H1 (cell line): Measurements from ENCODE around the gene TMPRSS4. TPM values are rescaled to one million over a fixed set of nuclear protein-coding genes. Genes with fewer than 3 reads are reported as not detected.

Source experiments
- ASH2L ChIP-seq: fragments of 200-600, 300-600 bp; sonication (generic); IDR thresholded peaks from one replicate; pipeline ENCODE4 v1.7.1; 2017; ENCODE audit warnings: low read length
- CBX8 ChIP-seq: fragments of 300-800, 300-1000 bp; sonication (generic); IDR thresholded peaks from 2 replicates; pipeline ENCODE4 v1.7.1; 2016; ENCODE audit warnings: low read depth, low read length, borderline replicate concordance
- CHD7 ChIP-seq: fragments of 300-600 bp; sonication (generic); IDR thresholded peaks from 2 replicates; pipeline ENCODE4 v1.7.1; 2012; ENCODE audit warnings: low read length, moderate library complexity, mild to moderate bottlenecking, inconsistent platforms; ENCODE audit not compliant: insufficient replicate concordance
- CTCF ChIP-seq, 3 experiments: IDR thresholded peaks; 1 replicate in 2 of 3; 2 replicates in 1 of 3; pipeline versions ENCODE4 v1.5.1 to v1.6.1; 2011; ENCODE audit warnings: low read length in 3 of 3, mild to moderate bottlenecking in 3 of 3, inconsistent platforms in 2 of 3, low read depth in 1 of 3, moderate library complexity in 1 of 3; ENCODE audit not compliant: insufficient read depth in 1 of 3; ENCODE audit errors: control extremely low read depth in 1 of 3
- HDAC6 ChIP-seq: IDR thresholded peaks from one replicate; pipeline ENCODE4 v1.7.1; 2012; ENCODE audit warnings: low read depth, mild to moderate bottlenecking, inconsistent platforms, low read length, moderate library complexity
- NANOG ChIP-seq: IDR thresholded peaks from 2 replicates; pipeline ENCODE4 v1.6.1; 2011; ENCODE audit warnings: low read length, low read depth, mild to moderate bottlenecking, inconsistent platforms; ENCODE audit not compliant: insufficient read depth, poor library complexity, severe bottlenecking
- NRF1 ChIP-seq: IDR thresholded peaks from 2 replicates; pipeline ENCODE4 v1.6.1; 2011; ENCODE audit warnings: mild to moderate bottlenecking, low read depth, low read length, improper control_type of control experiment
- TAF7 ChIP-seq: optimal IDR thresholded peaks from 2 replicates; pipeline ENCODE3; 2011; ENCODE audit warnings: low read depth, mild to moderate bottlenecking, inconsistent platforms, low read length, moderate library complexity, borderline replicate concordance
- polyA plus RNA-seq, 7 experiments: library from polyadenylated mRNA; depleted of rRNA in 3 of 7; stranded (reverse) in 5 of 7; unstranded in 2 of 7; fragments of >200 nt in 5 of 7; fragments of 200-250 nt in 2 of 7; gene quantifications; 1 replicate in 5 of 7; 2 replicates in 1 of 7; 4 replicates in 1 of 7; pipeline versions ENCODE4 v1.2.1 to v1.2.3, GENCODE V29; 2011 to 2013; ENCODE audit warnings: missing spikeins in 2 of 7, mixed read lengths in 2 of 7
- total RNA-seq: library from RNA; stranded (reverse); fragmentation: NEBNext Ultra II Directional; extraction: Animal tissue kit (Norgen Biotek cat#: 25700); gene quantifications from 2 replicates; pipeline ENCODE4 v1.2.1, GENCODE V29; 2021

Gene TMPRSS4
- total and polyA plus RNA-seq, 2 of the 8 experiments (the other 6 are each of a cell fraction or from before 2014, with no cell fraction given) = 0.11 to 0.58 TPM

- TF ChIP-seq CHD7 (no peak), CBX8 (no peak), NRF1 (no peak), NANOG (no peak), HDAC6 (no peak), CTCF (IDR thresholded peaks at IDR 0.05; ENCODE audit: control extremely low read depth in 1 of 3, insufficient read depth in 1 of 3, low read depth in 1 of 3, low read length in 3 of 3) (no peak), ASH2L (no peak), TAF7 (no peak)
These were observed 13.8 kb downstream of the TMPRSS4 start (continued) for GRCh38 chr11:118090545-118091162.
